GM18867 (cell line): ENCODE results near the gene ADORA3.
"Not testable (repeated sequence)": the region's sequence is repeated elsewhere in the genome, so short reads cannot be mapped to it uniquely, and the experiment has no call there.

ENCODE experiments used
- ATAC-seq: cut with Tn5 transposase; IDR thresholded peaks from one replicate; pipeline ENCODE4 v1.9.1; 2021; ENCODE audit warnings: mild to moderate bottlenecking, moderate library complexity; ENCODE audit not compliant: unreplicated experiment

Gene ADORA3

GRCh38 chr1:111503585-111504060 lies at the start of gene ADORA3, which contains the start of gene TMIGD3:
Gene ADORA3, minus strand, starts transcription at chr1:111503633. Its CDS starts 279 bp downstream, at chr1:111503354.
Gene TMIGD3, minus strand, starts transcription at chr1:111503633. Its CDS starts 279 bp downstream, at chr1:111503354.
- no peak for ATAC-seq

- no peak for ATAC-seq
Measured at GRCh38 chr1:111553196-111553595, 49.8 kb upstream of the ADORA3 start.

GRCh38 chr1:111552587-111552986 lies 49.2 kb upstream of the ADORA3 start:
- no peak for ATAC-seq

- no peak for ATAC-seq
Measured at GRCh38 chr1:111551623-111552411, 48.4 kb upstream of the ADORA3 start.

GRCh38 chr1:111547786-111548185 lies 44.4 kb upstream of the ADORA3 start:
- ATAC-seq, result not testable (repeated sequence)

GRCh38 chr1:111542187-111542586 lies 38.8 kb upstream of the ADORA3 start:
- no peak for ATAC-seq

GRCh38 chr1:111541721-111542120 lies 38.3 kb upstream of the ADORA3 start:
- ATAC-seq, result no peak

- no peak for ATAC-seq
Measured at GRCh38 chr1:111540928-111541327, 37.5 kb upstream of the ADORA3 start.

GRCh38 chr1:111538343-111539025 lies 35.1 kb upstream of the ADORA3 start:
- no peak for ATAC-seq

GRCh38 chr1:111535256-111536191 lies 32.1 kb upstream of the ADORA3 start:
- ATAC-seq, result no peak

GRCh38 chr1:111520053-111520452 lies 16.6 kb upstream of the ADORA3 start:
- ATAC-seq, result no peak

GRCh38 chr1:111517469-111518225 lies 14.2 kb upstream of the ADORA3 start:
- ATAC-seq, result no peak

GRCh38 chr1:111516005-111516535 lies 12.6 kb upstream of the ADORA3 start:
- ATAC-seq, result no peak

GRCh38 chr1:111515291-111516004 lies 12.0 kb upstream of the ADORA3 start:
- no peak for ATAC-seq

- no peak for ATAC-seq
Measured at GRCh38 chr1:111513410-111514020, 10.1 kb upstream of the ADORA3 start.

- no peak for ATAC-seq
Measured at GRCh38 chr1:111512931-111513330, 9.5 kb upstream of the ADORA3 start.

GRCh38 chr1:111512132-111512889 lies 8.9 kb upstream of the ADORA3 start:
- no peak for ATAC-seq

GRCh38 chr1:111511370-111511769 lies 7.9 kb upstream of the ADORA3 start:
- no peak for ATAC-seq
